ENCODE data around the gene IRGM.

DNA sequence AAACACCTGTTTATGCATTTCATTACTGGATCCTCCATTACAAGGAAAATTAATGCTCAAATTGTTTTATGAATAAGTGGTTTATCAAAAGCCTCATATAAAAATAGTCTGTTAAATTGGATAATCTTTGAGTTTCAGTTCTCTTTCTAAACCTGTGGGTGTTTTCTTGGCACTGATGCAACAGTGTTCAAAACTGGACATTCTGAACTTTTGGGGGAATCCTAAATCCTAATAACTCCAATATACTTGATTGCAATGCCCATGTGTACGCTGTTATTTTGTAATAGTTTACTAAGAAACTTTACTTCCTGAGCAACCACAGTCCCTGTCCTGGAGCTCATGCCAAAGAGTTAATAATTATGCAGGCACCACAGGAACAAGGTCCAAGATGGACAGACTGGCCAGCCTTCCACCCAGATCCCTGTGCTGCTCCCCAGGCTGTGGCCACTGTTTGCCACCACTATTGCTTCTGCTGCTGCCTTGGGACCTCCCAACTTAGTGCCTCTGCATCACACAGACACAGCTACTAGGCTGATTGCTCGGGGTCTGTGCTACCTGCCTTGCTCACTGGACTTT, 14.0 kb downstream of the IRGM start:
- no peak for TF ChIP-seq POLR2A (IDR thresholded peaks at IDR 0.05)
- TF ChIP-seq EP300 (IDR thresholded peaks at IDR 0.05) = no peak

All from tibial nerve (tissue), 3 donors.